Adrenal gland (tissue), 12 donors: ENCODE measurements around the gene ADCY5. TPM values are rescaled to one million over a fixed set of nuclear protein-coding genes. Genes with fewer than 3 reads are reported as not detected.
A peak's percentile ranks its signal among the peaks of the same experiment; 100 is the strongest.

Experiments
- DNase-seq, 7 donors: peaks; one replicate each; pipeline ENCODE4 v3.0.0-alpha.2; 2019 to 2020
- H3K27ac ChIP-seq, 5 donors: fragments of 200-600 bp; sonication (generic) in 4 of 5; 1 replicate in 3 of 5; 2 replicates in 2 of 5; pipeline versions ENCODE4 v1.5.1 to v1.8.0; 2016 to 2020; ENCODE audit warnings: mild to moderate bottlenecking in 1 of 5
- H3K27me3 ChIP-seq: fragments of 200-600 bp; 2 replicates; pipeline ENCODE4 v1.8.0; 2021
- H3K36me3 ChIP-seq, 2 donors: fragments of 200-600 bp; replicated peaks in 1 of 2; 1 replicate in 1 of 2; 2 replicates in 1 of 2; pipeline versions ENCODE4 v1.5.1 to v1.8.0; 2018 to 2022
- H3K4me1 ChIP-seq, 2 donors: fragments of 200-600 bp; replicated peaks in 1 of 2; 1 replicate in 1 of 2; 2 replicates in 1 of 2; pipeline versions ENCODE4 v1.5.1 to v1.8.0; 2018 to 2021
- H3K4me3 ChIP-seq, 4 donors: fragments of 200-600 bp; sonication (generic) in 3 of 4; one replicate each; pipeline ENCODE4 v1.5.1; 2016 to 2018
- H3K9me3 ChIP-seq, 3 donors: fragments of 200-600 bp; sonication (generic) in 1 of 3; replicated peaks in 1 of 3; 1 replicate in 2 of 3; 2 replicates in 1 of 3; pipeline versions ENCODE4 v1.5.1 to v1.8.0; 2016 to 2021
- POLR2A ChIP-seq, 2 donors: fragments of 450-650 bp; IDR thresholded peaks; one replicate each; pipeline ENCODE4 v1.6.1; 2017; ENCODE audit warnings: antibody characterized with exemption in 2 of 2, mild to moderate bottlenecking in 2 of 2, moderate library complexity in 1 of 2
- WGBS, 4 donors: extraction: QIAGEN DNeasy Blood & Tissue Kit in 2 of 4; methylation state at CpG; one replicate each; pipeline versions ENCODE4 v1.1.5 to v1.1.7; 2013 to 2017; 5-methylcytosine and 5-hydroxymethylcytosine counted together
- intact Hi-C, 2 donors: fragments of 100-400 bp; cut with DNase I; formaldehyde crosslinking; loops; one replicate each; pipeline versions ENCODE4 v1.14.1 to v1.15.0; 2022 to 2023
- polyA plus RNA-seq, 3 donors: library from polyadenylated mRNA; stranded (reverse); fragments of 200-250 nt in 2 of 3; fragments of 350-450 nt in 1 of 3; fragmentation: Illumina TruSeq in 1 of 3; extraction: RNeasy Lipid Tissue Mini Kit (QIAGEN cat#74804) in 1 of 3; gene quantifications; one replicate each; pipeline ENCODE4 v1.2.3, GENCODE V29; 2013 to 2014
- total RNA-seq, 9 donors: library from RNA; depleted of rRNA in 4 of 9; stranded (reverse); fragments of >200 nt in 4 of 9; fragments of 120-200 nt in 1 of 9; fragmentation: NEBNext Ultra II Directional in 1 of 9; extraction: Animal tissue kit (Norgen Biotek cat#: 25700) in 1 of 9; gene quantifications; one replicate each; pipeline versions ENCODE4 v1.1.0 to v1.2.4, GENCODE V29; 2013 to 2023
- TF ChIP-seq, protein P1 (sequence below), 6 experiments: fragments of 450-650 bp in 4 of 6; fragments of 200-600 bp in 2 of 6; sonication (generic) in 1 of 6; IDR thresholded peaks; 1 replicate in 5 of 6; 2 replicates in 1 of 6; pipeline versions ENCODE4 v1.5.1 to v1.8.0; 2016 to 2021; ENCODE audit warnings: antibody characterized with exemption in 6 of 6, mild to moderate bottlenecking in 2 of 6, moderate library complexity in 1 of 6
- donor health status: healthy with polysubstance abuse.
- donor health status: Bipolar disorder and iron deficiency.
- donor health status: DM: yes; HTN: yes; CAD: no.
- donor health status: DM: no; HTN: no; CAD: no.
- donor health status: DM: no; HTN: no; CAD: no.
- donor health status: DM: yes; HTN: yes; CAD: no.

The ADCY5 gene
- total and polyA plus RNA-seq, 12 donors, result 1.2 to 12.4 (median 4.4) TPM

DNA sequence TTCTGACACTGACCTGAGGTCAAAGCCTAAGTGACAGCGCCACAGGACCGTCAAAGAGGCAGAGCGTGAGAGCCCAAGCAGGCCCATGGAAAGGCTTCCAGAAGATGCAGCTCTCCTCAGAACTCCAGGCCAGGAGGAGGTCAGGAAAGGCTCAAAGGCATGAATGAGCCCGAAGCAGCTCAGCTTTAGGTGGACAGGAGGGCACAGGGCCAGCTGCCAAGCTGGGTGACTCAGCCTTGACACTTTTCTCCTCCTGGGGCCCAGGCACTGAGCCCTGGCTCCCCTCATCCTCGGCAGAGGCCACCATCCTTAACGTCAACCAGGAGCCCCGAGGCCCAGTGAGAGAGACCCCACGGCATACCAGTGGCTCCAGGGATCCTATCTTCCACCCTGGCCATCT, 62.9 kb downstream of the ADCY5 start:
- no peaks in the 10 kb centered on the region for H3K36me3 ChIP-seq
- 50 to 73% (median 52%) methylated on average over 4 to 8 of the region's 8 CpGs for WGBS, 4 donors
- intact Hi-C loops, result no loop called here
- peak overlapping the region in 2 of 5 donors; percentile 52 to 64 for H3K27ac ChIP-seq
- peak in 6 of 7 donors; percentile 45 to 64 (median 56) for DNase-seq
- TF ChIP-seq, protein P1, sequence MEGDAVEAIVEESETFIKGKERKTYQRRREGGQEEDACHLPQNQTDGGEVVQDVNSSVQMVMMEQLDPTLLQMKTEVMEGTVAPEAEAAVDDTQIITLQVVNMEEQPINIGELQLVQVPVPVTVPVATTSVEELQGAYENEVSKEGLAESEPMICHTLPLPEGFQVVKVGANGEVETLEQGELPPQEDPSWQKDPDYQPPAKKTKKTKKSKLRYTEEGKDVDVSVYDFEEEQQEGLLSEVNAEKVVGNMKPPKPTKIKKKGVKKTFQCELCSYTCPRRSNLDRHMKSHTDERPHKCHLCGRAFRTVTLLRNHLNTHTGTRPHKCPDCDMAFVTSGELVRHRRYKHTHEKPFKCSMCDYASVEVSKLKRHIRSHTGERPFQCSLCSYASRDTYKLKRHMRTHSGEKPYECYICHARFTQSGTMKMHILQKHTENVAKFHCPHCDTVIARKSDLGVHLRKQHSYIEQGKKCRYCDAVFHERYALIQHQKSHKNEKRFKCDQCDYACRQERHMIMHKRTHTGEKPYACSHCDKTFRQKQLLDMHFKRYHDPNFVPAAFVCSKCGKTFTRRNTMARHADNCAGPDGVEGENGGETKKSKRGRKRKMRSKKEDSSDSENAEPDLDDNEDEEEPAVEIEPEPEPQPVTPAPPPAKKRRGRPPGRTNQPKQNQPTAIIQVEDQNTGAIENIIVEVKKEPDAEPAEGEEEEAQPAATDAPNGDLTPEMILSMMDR (IDR thresholded peaks at IDR 0.05), result no peak
- TF ChIP-seq POLR2A (IDR thresholded peaks at IDR 0.05), result no peak
- peaks cover 7 to 27% of the 10 kb centered on the region in 2 donors for H3K4me1 ChIP-seq
- H3K27me3 ChIP-seq, result no peaks in the 10 kb centered on the region
- no peaks in the 10 kb centered on the region for H3K9me3 ChIP-seq
- no peak overlapping the region for H3K4me3 ChIP-seq

DNA sequence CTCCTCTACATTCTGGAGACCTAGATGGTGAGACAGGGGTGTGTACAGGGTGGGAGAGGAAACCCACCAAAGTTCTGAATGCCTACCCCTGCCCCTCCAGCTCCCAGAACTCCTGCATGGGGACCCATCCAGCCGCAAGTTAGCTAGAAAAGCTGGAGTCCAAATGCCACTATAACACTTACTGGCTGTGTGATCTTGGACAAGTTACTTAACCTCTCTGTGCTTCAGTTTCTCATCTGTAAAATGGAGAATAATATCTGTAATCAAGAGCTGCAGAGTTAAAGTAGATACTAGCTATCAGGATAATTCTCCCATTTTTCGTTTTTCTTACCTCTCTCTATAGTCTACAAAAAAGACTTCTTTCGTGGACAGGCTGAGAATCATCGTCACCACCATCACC, 63.4 kb downstream of the ADCY5 start:
- intact Hi-C loops, result no loop called here
- no peaks in the 10 kb centered on the region for H3K27me3 ChIP-seq
- peak overlapping the region in 2 of 5 donors; percentile 52 to 64 for H3K27ac ChIP-seq
- peaks cover 2 to 22% of the 10 kb centered on the region in 2 donors for H3K4me1 ChIP-seq
- no peak for DNase-seq
- H3K9me3 ChIP-seq, result no peaks in the 10 kb centered on the region
- WGBS, 4 donors, result 84 to 92% (median 91%) methylated on average over 4 of the region's 4 CpGs
- no peak overlapping the region for H3K4me3 ChIP-seq
- no peaks in the 10 kb centered on the region for H3K36me3 ChIP-seq
- TF ChIP-seq POLR2A (IDR thresholded peaks at IDR 0.05), result no peak
- TF ChIP-seq, protein P1 (IDR thresholded peaks at IDR 0.05), result no peak

DNA sequence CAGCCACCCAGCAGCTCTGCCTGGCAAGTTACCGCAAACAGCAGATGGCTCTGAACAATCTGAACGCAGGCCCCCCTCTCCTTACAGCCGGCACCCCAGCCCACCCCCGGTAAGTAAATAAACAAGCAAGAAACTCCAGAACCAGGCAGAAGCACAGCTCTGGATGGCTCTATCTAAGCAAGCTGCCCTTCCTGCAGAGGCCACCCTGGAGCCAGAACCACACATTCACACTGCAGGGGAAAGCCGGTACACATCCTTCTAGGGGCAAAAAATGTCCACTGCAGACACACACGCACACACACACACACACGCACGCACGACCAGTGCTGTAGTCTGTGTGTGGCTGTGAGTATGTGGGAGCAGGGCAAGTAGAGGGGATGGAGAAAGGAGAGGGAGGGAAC, 63.9 kb downstream of the ADCY5 start:
- intact Hi-C loops, result no loop called here

DNA sequence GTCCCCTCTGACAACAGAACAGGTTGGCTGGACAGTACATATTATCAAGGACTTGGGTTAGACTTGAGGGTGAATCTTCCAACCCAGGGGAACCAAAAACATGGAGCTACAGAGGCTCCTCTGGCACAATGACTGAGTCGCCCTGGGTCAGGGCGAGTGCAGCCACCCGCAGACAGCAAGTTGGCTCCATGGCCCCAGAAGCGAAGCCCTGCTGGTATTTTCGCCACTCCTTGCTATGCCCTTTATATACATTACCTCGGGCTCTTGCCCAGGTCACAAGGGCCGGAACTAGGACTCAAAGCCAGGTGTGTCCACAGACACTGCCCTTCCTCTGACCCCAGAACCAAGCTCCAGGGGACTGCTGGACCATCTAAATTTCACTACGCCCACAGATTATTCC, 64.6 kb downstream of the ADCY5 start:
- no peaks in the 10 kb centered on the region for H3K27me3 ChIP-seq
- TF ChIP-seq, protein P1 (IDR thresholded peaks at IDR 0.05), result no peak
- no peak for TF ChIP-seq POLR2A (IDR thresholded peaks at IDR 0.05)
- H3K4me1 ChIP-seq, result peaks cover 0 to 12% of the 10 kb centered on the region in 2 donors
- intact Hi-C loops, result no loop called here
- H3K27ac ChIP-seq, result no peak overlapping the region
- no peaks in the 10 kb centered on the region for H3K9me3 ChIP-seq
- 86 to 95% (median 88%) methylated on average over 1 to 8 of the region's 8 CpGs for WGBS, 4 donors
- no peak for DNase-seq
- H3K36me3 ChIP-seq, result no peaks in the 10 kb centered on the region
- H3K4me3 ChIP-seq, result no peak overlapping the region

More for the DNA sequence above, 63.9 kb downstream of the ADCY5 start:
- no peaks in the 10 kb centered on the region for H3K27me3 ChIP-seq
- DNase-seq, result no peak
- no peaks in the 10 kb centered on the region for H3K36me3 ChIP-seq
- WGBS, 4 donors, result 60 to 66% (median 62%) methylated on average over 8 to 9 of the region's 9 CpGs
- TF ChIP-seq, protein P1 (IDR thresholded peaks at IDR 0.05), result no peak
- TF ChIP-seq POLR2A (IDR thresholded peaks at IDR 0.05), result no peak
- H3K27ac ChIP-seq, result peak overlapping the region in 1 of 5 donors; percentile 64
- peaks cover 0 to 17% of the 10 kb centered on the region in 2 donors for H3K4me1 ChIP-seq
- H3K4me3 ChIP-seq, result no peak overlapping the region
- no peaks in the 10 kb centered on the region for H3K9me3 ChIP-seq
